Sciatic nerve (tissue), 2 donors: ENCODE results near the gene SLC66A3. TPM values are rescaled to one million over a fixed set of nuclear protein-coding genes. Genes with fewer than 3 reads are reported as not detected.
"Not testable (repeated sequence)": the region's sequence is repeated elsewhere in the genome, so short reads cannot be mapped to it uniquely, and the experiment has no call there.

Source experiments
- ATAC-seq: fragments of 200-7000 bp; cut with Tn5 transposase; one replicate; pipeline ENCODE4 v1.9.1; 2020; ENCODE audit warnings: mild to moderate bottlenecking, moderate library complexity
- DNase-seq: peaks from one replicate; pipeline ENCODE4 v3.0.0-alpha.2; 2020; ENCODE audit warnings: low spot score
- intact Hi-C: fragments of 100-400 bp; cut with DNase I; formaldehyde crosslinking; loops from one replicate; pipeline ENCODE4 v1.14.2; 2022
- total RNA-seq: library from RNA; stranded (reverse); fragmentation: NEBNext Ultra II Directional; extraction: Animal tissue kit (Norgen Biotek cat#: 25700); gene quantifications from one replicate; pipeline ENCODE4 v1.2.1, GENCODE V29; 2021
- donor health status: DM: no; HTN: no; CAD: no.
- donor health status: DM: no; HTN: no; CAD: no.

Gene SLC66A3
- total RNA-seq, 1 donor from 2014 or later = 47.7 TPM

GRCh38 chr2:11158916-11159573 lies 3.8 kb downstream of the SLC66A3 start:
- intact Hi-C loops = no loop called here
- ATAC-seq = no peak
- no peak for DNase-seq

GRCh38 chr2:11159574-11160170 lies 4.4 kb downstream of the SLC66A3 start:
- ATAC-seq = no peak
- intact Hi-C loops = no loop called here
- no peak for DNase-seq

DNA sequence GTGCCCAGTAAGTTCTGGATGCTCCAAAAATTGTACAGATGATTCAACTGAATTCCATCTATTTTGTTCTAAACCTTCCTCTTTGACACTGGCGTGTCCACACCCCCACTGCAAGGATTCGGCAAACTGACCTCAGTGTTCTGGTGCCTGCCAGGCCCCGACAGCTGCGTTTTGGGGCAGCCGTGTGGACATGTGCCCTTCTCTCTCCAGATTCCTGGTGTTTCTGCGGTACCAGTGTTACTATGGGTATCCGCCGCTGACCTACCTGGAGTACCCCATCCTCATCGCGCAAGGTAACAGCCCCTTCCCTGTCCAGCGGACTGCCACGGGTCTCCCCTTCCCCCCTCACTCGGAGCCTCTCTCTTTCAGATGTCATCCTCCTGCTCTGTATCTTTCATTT lies 5.0 kb downstream of the SLC66A3 start:
- no peak for DNase-seq
- intact Hi-C loops = no loop called here
- ATAC-seq = no peak

DNA sequence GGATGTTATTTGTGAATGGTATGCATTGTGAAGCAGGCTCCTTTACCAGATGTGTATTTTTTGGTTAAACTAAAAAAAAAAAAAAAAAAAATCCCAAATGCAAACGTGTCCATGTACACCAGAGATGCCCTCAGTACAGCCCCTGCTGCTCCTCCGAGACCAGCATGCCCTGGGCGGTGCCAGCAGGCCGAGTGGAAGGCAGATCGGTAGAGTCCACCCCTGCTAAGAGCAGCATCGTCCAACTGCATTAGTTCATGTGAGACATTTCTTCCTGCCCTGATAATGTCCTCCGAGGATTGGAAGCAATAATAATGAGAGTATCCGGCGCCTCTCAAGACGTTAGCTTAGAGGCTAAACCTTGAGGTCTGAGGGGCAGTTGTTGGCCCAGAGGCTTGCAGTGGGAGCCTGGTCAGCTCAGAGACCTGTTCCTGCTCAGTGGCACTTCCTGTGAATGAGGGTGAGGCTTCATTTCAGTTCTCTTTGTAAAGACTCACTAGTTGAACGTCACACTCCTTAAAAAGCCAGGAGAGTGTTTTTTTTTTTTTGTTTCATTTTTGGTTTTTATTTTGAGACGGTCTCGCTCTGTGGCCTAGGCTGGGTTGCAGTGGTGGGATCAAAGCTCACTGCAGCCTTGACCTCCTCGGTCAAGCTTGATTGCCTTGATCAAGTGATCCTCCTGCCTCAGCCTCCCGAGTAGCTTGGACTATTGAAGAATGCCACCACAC lies 5.6 kb downstream of the SLC66A3 start:
- ATAC-seq = peak; percentile 38
- intact Hi-C loops = no loop called here
- no peak for DNase-seq

- ATAC-seq (no peak), DNase-seq (no peak)
- intact Hi-C loops = no loop called here
These were observed 6.5 kb downstream of the SLC66A3 start for GRCh38 chr2:11161747-11162146.

DNA sequence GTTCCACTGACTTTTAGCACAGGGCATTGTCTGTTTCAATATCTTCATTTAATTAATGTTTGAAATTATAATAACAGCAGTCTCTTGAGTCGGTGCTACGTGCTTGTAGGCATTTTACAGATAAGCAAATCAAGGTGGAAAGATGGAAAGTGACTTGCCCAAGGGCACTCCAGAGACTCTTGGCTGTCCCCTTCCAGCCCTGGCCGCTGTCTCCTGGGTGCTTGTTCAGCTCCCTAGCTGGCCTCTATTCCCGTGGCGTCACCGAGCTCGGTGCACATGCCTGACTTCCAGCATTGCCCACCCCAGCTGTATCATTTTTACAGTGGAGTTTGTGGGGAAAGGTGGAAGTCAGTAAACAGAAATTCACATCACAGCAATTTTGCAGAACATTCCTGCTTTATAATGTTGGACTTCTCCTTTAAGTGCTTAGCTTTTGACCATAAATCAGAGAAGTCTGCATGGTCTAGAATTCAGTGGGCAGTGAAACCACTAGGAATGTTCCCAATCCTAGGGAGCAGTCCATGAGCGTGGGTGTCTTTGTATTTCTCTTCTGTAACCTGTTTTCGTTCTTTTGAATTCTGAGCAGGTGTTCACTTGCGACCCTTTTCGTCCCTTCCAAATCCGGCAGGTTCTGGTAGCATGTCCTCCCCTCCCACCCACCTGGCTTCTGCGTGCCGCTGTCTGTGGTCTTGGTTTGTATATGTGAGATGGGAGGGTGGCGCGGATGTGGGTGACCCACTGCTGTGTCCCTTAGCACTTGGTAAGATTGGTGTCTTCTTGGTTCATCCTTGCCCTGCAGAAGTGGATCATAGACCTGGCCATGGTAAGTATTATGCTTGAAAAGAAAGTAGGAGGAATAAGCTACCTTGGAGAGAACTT lies 8.4 kb downstream of the SLC66A3 start:
- intact Hi-C loops = no loop called here
- ATAC-seq = no peak
- DNase-seq = no peak

DNA sequence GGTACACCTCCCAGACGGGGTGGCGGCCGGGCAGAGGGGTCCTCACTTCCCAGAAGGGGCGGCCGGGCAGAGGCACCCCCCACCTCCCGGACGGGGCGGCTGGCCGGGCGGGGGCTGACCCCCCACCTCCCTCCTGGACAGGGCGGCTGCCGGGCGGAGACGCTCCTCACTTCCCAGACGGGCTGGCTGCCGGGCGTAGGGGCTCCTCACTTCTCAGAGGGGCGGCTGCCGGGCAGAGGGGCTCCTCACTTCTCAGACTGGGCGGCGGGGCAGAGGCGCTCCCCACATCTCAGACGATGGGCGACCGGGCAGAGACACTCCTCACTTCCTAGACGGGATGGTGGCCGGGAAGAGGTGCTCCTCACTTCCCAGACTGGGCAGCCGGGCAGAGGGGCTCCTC lies 9.8 kb downstream of the SLC66A3 start:
- intact Hi-C loops, ATAC-seq, DNase-seq: not testable (repeated sequence)

GRCh38 chr2:11166476-11166875 lies 11.2 kb downstream of the SLC66A3 start:
- ATAC-seq = no peak
- no peak for DNase-seq
- intact Hi-C loops = no loop called here

GRCh38 chr2:11168488-11168887 lies 13.2 kb downstream of the SLC66A3 start:
- DNase-seq = no peak
- ATAC-seq = no peak
- intact Hi-C loops = no loop called here

DNA sequence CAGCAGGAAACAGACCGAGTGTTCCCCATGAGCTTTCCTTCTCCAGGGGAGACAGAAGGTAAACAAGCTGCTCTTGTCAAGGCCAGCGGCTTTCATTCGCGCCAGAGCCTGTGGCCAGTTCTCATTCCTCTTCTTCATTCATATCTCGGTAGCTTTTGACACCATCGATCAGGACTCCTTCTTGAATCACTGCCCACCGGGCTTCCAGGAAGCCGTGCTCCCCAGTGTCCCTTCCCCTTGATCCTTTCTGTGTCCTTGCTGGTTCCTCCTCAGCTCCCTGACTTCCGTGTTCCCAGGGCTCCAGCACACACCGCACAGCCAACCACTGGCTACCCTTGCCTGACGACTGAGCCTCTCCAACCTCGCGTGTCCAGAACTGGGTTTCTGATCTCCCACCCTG lies 14.1 kb downstream of the SLC66A3 start:
- intact Hi-C loops = no loop called here
- DNase-seq (no peak), ATAC-seq (no peak)

DNA sequence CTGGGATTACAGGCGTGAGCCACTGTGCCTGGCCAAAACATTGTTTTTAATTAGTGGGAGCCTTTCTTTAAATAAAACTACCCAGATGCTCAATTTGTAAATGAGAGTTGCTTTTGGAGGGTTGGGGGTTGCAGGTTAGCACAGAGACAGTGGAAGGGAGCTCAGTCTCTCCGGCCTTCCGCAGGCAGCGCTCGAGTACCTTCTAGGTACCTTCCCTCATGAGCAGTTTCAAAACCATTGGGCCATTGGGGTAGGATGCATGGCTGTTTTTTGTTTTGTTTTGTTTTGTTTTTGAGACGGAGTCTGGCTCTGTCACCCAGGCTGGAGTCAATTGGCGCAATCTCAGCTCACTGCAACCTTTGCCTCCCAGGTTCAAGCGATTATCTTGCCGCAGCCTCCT lies 19.0 kb downstream of the SLC66A3 start:
- no peak for DNase-seq
- no peak for ATAC-seq
- intact Hi-C loops = no loop called here

GRCh38 chr2:11175293-11175795 lies 20.1 kb downstream of the SLC66A3 start:
- ATAC-seq = peak; percentile 53
- DNase-seq = no peak
- intact Hi-C loops = no loop called here

DNA sequence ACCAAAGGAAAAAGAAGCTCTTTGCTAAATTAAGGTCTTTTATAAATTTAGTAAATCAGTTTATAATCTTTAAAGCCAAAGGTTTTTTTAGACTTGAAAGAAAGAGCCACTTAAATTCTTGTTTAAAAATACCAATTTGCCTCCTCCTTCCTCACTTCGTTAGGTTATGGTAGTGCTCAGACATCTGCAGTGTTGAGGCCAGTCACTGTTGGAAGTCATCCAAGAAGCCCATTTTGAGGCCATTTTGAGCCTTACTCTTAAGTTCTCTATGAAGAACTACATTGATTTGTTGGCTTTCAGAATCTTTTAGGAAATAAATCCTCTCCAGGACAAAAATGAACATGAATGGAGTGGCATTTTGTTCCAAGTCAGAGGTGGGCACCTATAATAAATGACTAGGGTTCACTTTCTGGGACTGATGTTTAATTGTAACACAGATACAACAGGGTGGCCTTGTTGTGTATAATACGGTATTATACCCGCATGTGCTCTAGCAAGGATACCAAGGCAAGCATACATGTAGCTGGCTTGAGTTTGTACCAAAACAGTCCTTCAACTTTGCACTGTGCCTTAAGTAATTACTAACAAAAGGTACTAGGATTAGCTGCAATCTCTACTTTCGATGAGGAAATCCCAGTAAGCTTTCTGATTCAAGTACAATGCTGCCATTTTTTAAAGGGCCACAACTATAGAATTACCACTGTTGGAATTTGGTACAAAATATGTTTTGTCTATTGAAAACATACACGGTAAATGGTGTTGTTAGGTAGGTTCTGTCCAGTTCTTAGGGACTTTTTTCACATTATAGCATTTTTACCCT lies 22.8 kb downstream of the SLC66A3 start:
- intact Hi-C loops = no loop called here
- no peak for ATAC-seq
- no peak for DNase-seq

GRCh38 chr2:11179196-11179595 lies 23.9 kb downstream of the SLC66A3 start:
- DNase-seq (no peak), ATAC-seq (no peak)
- intact Hi-C loops = no loop called here

DNA sequence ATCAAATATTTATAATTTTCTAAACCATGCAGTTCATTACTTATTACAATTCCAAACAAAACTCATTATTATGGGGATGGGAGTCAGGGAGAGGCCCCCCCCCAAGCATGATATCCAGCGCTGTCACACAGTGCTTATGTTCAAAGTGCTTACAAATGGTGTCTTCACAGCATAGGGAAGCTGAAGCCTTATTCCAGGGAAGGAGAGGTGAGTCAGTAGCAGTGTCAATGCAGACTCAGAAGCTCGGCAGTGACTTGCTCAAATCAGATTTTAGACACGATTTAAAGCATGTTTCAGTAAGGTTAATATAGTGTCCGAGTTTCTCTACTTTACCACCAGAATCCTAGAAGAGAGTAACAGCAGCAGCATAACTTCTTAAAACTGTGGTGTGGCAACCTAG lies 24.6 kb downstream of the SLC66A3 start:
- intact Hi-C loops = no loop called here
- DNase-seq = no peak
- no peak for ATAC-seq

GRCh38 chr2:11180653-11181052 lies 25.4 kb downstream of the SLC66A3 start:
- intact Hi-C loops = no loop called here
- ATAC-seq (no peak), DNase-seq (no peak)

DNA sequence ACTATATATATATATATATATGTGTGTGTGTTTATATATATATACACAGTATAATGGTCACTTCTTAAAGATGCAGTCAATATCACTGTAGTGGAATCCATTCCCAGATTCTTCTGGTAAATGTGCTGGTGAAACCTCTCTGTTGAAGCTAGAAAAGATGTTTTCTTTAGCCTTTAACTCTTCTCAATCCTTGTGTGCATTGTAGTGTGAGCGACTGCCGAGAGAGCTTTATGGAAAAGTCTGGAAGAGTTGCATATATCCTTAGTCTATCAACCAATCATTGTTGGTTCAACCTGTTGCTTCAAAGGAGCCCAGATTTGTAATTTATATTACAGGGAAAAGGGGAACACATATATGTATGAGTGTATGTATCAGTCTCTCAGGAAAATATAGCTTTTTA lies 27.7 kb downstream of the SLC66A3 start:
- ATAC-seq (no peak), DNase-seq (no peak)
- intact Hi-C loops = no loop called here

GRCh38 chr2:11186145-11186544 lies 30.9 kb downstream of the SLC66A3 start:
- intact Hi-C loops = no loop called here
- ATAC-seq (no peak), DNase-seq (no peak)
